HG03196 (cell line): ENCODE results near the gene DDO.
"Not testable (repeated sequence)": the region's sequence is repeated elsewhere in the genome, so short reads cannot be mapped to it uniquely, and the experiment has no call there.

Experiments used
- ATAC-seq: cut with Tn5 transposase; IDR thresholded peaks from one replicate; pipeline ENCODE4 v1.9.1; 2021; ENCODE audit not compliant: unreplicated experiment

The DDO gene

DNA sequence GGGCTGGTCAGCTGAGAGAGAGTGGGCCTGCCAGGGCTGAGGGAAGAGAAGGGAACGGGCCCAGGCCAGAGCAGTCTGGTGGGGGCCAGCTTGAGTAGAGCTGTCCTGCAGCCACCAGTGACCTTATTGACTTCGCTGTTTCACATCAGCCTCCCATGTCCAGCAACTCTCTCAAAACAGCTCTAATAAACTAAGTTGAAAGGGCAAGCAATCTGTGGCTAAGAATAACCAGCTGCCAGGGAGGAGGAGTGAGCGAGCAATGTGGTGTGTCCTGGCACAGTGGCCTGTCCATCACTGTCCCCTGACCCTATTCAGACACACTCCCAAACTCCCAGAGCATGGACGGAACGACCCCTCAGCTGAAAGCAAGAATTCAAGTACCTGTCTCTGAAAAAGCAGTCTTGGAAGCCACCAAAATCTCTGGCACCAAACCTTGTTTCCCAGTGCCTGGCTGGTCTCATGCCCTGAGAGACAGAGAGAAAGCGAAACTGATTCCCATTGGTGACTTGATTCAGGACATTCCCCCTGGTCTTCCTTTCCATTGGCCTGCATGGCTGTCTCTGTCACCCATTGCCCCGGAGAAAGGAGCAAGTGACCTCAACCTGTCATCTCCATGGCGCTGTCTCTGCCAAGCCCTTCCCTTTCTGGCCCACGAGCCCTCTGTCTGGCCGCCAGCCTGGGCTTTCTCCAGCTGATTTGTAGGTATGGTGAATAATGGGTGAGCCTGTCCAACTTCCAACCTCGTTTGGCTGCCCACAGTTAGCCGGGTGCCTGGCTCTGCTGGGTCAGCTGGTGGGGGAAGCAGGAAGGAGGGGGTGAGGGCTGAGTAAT is at the start of gene DDO:
DDO (minus strand) TSS at position 490 of the 831 bp plus-strand sequence. CDS start 2,113 bp downstream, outside the sequence.
- ATAC-seq: no peak

- ATAC-seq: no peak
Measured at GRCh38 chr6:110462884-110463481, 47.6 kb upstream of the DDO start.

DNA sequence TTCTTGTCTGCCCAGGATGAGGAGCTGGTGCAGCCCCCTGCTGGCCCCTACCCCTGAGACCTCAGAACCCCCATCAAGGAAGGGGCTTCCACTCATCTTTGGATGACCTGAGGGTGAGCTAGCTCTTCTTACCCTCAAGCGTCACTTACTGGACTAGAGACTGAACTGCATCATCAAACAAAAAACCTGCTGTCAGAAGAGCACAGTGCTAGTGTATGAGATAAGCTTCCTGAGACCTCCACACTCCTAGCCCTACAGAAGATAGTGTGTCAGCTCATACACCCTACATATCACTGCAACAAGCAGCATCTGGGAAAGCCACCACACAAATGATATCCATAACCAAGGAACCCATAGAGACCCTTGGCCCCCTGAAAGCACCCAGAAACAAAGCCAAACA is 46.0 kb upstream of the DDO start:
- ATAC-seq: no peak

DNA sequence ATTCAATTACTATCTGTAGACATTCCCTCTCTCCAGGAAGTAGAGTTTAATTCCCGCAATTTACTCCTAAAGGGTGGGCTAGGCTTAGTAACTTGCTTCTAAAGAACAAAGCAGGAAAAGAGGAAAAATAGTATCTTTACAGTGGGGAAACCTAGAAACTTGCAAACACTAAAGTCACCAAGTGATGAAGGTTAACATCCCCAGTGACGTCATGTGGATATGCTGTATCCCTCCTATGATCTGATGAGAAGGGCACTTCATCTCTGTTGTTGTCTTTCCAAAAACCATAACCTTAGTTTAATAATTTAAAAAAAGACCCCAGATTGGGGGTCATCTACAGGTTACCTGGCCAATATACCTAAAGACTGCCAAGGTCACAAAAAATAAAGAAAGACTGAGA is 43.8 kb upstream of the DDO start:
- ATAC-seq: no peak

GRCh38 chr6:110458476-110458875 is 43.1 kb upstream of the DDO start:
- no peak for ATAC-seq

DNA sequence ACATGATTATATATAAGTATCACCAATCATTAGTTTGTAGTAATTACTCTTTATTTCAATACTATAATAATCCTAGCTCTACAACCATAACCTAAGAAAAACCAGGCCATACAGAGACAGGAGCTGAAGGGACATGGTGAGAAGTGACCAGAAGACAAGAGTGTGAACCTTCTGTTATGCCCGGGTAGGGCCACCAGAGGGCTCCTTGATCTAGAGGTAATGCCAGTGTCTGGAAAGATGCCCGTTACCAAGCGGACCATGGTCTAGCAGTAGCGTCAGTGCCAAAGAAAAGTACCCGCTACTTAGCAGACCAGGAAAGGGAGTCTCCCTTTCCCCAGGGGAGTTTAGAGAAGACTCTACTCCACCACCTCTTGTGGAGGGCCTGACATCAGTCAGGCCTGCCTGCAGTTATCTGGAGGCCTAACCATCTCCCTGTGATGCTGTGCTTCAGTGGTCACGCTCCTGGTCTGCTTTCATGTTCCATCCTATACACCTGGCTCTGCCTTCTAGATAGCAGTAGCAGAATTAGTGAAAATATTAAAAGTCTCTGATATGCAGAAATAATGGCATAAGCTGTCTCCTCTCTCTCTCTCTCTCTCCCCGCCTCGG is 42.3 kb upstream of the DDO start:
- not testable (repeated sequence) for ATAC-seq

DNA sequence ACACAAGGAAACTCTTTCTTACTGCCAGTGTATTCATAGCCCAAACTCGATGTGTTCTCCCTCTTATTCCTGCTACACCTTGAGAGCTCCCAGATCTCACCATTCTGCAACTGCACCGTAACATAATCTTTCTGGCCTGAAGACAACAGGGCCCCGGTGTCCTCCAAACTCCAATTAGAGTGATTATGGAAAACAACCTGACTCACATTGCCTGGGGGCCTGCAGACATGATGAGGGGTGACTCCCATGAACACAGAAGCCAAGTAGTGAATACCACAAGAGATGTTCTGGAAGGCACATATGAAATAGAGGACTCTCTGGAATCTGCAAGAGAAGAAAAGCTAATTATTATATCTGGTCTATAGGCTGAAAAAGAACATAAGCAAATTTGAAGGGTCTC is 41.3 kb upstream of the DDO start:
- no peak for ATAC-seq

- no peak for ATAC-seq
Measured at GRCh38 chr6:110449541-110449895, 34.1 kb upstream of the DDO start.

DNA sequence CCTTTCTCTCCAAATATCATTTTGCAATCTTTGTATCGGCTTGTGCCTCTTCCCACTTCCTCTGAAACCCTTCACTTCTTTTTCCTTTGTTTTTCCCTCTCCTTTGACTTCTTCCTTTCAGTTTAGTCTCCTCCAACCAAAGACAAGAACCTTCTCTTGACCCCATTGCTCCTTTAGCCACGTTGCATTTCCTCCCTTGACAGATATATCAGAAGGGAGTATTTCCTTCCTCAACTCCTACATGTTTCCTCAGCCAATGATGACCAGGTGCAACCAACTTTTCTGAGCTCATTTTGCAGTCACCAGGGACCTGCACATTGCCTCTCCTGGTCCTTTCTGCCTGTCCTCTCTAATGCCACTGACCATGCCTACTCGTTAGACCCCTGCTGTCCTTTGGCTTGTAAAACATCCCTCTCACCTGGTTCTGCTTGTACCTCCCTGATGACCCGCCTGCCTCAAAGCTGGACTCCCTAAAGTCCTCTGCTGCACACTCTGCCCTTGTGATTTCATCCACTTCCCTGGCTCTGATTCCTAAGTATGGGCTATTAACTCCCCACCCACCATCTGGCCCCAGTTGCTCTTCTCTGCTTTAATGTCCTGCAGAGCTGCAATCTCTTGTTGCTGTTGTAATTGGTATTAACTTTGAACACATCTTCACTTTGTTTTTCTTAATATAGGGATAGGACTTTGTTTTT is 33.6 kb upstream of the DDO start:
- ATAC-seq: no peak

GRCh38 chr6:110447761-110448160 is 32.4 kb upstream of the DDO start:
- ATAC-seq: no peak

DNA sequence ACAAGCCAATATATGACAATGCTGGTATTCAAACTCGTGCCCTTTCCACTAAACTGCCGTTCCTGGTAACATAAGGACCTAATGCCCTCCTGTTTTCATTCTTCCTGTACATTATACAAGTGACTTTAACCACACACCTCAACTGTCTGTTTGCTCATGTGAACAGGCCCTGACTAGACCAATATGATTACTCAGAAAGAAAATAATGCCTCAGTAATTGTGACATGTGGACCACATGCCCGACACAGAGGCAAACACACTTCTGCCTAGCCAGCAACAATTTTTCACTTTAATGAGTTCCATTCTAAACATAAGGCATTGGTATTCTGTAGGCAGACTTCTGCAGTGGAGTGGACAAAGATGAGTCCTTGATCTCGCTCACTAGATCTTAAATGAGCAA is 31.0 kb upstream of the DDO start:
- ATAC-seq: no peak

DNA sequence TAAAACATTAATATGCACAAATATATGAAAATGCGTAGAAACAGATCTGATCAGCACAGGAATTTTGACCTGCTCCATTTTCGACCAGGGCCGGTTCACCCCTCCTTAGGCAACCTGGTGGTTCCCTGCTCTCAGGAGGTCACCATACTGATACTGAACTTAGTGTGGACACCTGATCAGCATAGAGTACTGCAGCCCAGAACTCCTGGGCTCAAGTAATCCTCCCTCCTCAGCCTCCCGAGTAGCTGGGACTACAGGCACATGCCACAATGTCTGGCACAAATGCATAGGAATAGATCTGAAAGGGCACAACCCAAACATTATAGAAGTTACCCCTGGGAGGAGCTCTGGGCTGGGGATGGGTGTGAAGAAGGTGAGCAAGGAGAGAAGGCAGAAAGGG is 24.7 kb upstream of the DDO start:
- no peak for ATAC-seq

GRCh38 chr6:110439356-110439755 is 24.0 kb upstream of the DDO start:
- no peak for ATAC-seq

- no peak for ATAC-seq
Measured at GRCh38 chr6:110434961-110435602, 19.7 kb upstream of the DDO start.

DNA sequence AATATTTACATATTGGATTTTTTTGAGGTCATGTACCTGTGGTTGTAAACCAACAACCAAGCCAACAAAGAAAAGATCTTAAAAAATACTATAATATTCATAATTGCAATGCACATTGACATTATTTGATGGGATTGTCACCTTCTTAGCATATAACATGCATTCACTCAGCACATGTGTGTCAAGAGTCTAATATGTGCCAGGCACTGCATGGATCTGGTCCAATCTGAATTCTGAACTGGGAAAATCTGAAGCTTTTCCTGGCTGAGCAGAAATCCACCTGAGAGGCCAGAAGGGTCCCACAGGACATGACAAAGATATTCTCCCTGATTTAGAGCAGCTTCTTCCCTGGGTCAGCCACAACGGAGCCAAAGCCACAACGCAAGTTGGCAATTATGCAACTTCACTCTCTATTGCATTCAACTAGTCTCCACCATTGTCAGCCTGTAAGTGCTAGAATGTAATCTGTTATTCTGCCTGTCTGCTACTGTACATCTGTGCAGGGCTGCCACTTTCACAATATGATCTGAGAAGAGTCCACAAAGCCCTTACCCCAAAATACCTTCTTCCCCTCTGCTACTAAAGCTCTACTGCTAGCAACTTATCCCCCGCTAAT is 17.0 kb upstream of the DDO start:
- ATAC-seq: no peak

DNA sequence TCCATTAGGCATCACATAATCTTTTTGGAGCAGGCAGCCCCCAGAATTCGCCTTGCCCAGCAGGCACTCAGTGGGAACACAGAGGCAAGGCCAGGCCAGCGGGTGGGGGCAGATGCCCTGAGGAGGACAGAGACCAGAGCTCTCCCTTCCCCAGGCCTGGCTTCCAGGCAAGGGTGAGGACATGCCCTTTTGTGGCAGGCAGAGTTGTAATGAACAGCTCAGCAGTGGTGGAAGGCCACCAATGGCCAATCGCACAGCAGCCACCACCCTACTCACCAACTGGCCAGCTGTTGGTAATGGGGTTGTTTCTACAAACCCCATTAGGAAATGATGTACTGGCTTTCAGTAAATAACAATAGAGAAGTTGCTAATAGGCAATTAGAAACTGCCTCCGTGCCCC is 15.4 kb upstream of the DDO start:
- no peak for ATAC-seq

DNA sequence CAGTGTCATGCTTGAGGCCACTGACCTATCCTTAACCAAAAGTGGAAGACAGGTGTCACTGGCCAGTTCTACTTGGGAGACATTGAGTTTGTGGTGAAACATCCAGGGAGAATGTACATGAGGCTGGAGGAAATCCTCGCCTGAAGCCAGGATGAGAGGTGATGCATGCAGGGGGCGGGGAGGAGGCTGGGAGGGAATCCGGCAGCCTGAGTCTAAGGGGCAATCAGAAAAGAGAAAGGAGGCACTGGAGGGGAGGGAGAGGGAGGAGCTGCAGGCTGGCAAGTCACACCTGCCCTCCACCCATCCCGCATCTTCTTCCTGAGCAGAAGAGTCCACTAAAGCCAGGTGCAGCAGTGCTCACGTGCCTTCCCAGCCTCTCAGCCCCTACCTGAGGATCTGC is 14.9 kb upstream of the DDO start:
- ATAC-seq: no peak

DNA sequence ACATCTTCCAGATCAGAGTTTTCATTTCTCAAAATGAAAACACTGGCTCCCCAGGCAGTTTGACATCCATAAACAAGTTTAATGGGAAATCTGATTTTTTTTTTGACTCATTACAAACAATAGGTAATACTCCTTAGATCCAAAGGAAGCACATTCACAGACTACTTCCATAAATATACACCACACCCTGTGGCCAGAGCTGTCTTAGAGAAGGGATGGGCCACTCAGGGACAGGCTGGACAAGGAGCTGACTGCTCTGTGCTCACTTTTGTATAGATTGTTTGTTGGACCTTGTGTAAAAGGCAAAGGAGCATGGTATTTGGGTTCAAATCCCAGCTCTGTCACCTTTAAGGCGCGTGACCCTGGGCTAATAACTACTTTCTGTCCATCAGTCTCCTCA is 12.8 kb upstream of the DDO start:
- ATAC-seq: no peak

GRCh38 chr6:110425816-110426215 is 10.4 kb upstream of the DDO start:
- no peak for ATAC-seq

- ATAC-seq: no peak
Measured at GRCh38 chr6:110422444-110422822, 7.1 kb upstream of the DDO start.
